HT-29 (cell line): ENCODE data around the gene GPSM1. TPM values are rescaled to one million over a fixed set of nuclear protein-coding genes. Genes with fewer than 3 reads are reported as not detected.
"Not testable (repeated sequence)": the region's sequence is repeated elsewhere in the genome, so short reads cannot be mapped to it uniquely, and the experiment has no call there.

Source experiments
- DNase-seq: peaks from one replicate; pipeline ENCODE4 v3.0.0-alpha.2; 2015; ENCODE audit warnings: low spot score
- total RNA-seq: library from RNA; depleted of rRNA; stranded (reverse); fragments of >200 nt; shearing (Covaris generic); gene quantifications from 2 replicates; pipeline ENCODE4 v1.2.3, GENCODE V29; 2014

GPSM1 gene
- total RNA-seq, 1 experiment from 2014 or later: 1.4 TPM

- DNase-seq: no peak
These were observed 16.5 kb downstream of the GPSM1 start for GRCh38 chr9:136343884-136344269.

GRCh38 chr9:136344544-136345280, 17.4 kb downstream of the GPSM1 start:
- DNase-seq: no peak

DNA sequence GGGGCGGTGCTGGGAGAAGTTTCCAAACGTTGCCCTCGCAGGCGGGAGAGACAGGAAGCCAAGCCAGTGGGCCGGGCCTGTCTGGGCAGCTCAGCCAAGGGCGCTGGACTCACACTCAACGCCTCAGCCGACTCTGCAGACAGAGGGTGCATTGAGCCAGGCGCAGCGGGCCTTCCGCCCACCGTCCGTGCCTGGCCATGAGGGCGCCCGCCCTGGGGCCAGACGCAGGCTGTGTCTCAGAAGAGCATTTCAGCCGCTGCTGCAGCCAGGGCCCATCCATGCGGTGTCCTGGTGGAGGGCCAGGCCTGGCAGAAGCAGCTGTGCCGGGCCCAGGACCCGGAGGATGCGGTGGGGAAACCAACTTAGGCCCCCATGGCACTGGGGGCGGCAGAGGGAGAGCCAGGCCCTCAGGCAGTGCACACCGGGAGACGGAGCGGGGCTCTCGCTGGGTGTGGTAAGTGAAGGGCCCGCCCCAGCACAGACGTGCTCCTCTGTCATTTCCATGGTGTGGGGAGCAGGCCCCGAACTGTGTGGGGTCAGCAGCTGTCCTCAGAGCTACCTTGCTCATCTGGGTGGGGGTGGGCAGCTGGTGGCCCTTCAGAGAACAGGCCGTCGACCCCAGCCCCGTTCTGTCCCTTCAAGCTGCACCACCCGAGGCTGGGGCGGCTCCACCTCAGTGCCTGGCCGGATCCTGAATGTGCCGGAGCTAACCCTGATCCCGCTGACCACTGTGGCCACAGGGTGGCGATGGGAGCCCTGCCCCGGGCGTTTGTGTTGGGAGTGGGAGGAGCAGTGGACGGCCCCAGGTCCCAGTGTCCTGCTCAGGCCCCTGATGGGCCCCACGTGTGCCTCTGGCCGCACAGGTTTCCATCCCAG, 18.2 kb downstream of the GPSM1 start:
- DNase-seq: peak; percentile 74

- no peak for DNase-seq
These were observed 18.8 kb downstream of the GPSM1 start for GRCh38 chr9:136346157-136346481.

GRCh38 chr9:136346927-136347465, 19.7 kb downstream of the GPSM1 start:
- no peak for DNase-seq

DNA sequence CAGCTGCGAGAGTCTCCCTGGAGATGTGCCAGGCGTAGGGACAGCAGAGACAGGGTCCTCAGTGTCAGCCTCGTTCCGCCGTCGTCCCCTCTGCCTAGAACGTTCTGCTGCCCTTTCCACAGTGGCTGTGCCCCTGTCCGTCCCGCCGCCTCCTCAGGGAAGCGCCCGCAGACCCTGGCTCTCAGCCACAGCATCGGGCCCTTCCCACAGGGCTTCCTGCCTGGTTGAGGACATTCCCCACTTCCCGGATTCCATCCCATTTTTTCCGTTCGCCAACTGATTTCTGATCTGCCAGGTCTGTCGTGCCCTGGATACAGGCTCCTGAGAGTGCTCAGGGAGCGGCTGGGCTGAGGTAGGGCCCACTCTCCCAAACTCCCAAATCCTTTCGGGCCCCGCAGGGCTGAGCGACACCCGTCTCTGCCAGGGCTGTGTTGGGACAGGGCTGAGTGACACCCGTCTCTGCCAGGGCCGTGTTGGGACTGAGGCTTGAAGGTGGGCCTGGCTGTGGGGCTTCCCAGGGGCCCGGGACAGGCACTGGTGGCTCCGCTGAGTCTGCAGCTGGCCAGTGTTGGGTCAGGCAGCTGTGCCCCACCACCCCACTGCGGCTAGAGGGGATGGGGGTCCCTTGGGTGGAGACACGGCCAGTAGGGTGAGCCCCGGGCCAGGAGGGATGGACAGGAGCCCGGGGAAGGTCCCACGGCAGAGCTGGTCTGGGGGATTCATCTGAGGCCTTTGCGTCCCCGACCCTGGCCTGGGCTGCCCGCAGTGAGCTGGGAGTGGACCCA, 20.3 kb downstream of the GPSM1 start:
- DNase-seq: no peak

- no peak for DNase-seq
These were observed 21.4 kb downstream of the GPSM1 start for GRCh38 chr9:136348691-136349090.

DNA sequence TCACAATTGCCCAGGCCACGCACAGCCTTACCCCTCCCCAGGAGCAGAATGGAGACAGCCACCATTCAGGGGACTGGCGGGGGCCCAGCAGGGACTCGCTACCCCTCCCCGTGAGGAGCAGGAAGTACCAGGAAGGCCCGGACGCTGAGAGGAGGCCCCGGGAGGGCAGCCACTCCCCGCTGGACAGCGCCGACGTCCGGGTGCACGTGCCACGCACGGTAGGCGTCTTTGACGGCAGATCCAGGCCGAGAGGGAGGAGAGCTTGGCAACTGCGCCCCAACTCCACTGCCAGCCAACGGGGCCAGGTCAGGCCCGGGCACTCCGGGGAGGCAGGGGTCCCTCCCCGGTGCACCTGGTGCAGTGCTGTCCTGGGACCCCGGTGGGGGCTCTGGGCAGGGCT, 22.2 kb downstream of the GPSM1 start:
- DNase-seq: no peak

GRCh38 chr9:136351252-136351800, 24.0 kb downstream of the GPSM1 start:
- DNase-seq: no peak

- DNase-seq: not testable (repeated sequence)
These were observed 24.5 kb downstream of the GPSM1 start for GRCh38 chr9:136351868-136352267.

DNA sequence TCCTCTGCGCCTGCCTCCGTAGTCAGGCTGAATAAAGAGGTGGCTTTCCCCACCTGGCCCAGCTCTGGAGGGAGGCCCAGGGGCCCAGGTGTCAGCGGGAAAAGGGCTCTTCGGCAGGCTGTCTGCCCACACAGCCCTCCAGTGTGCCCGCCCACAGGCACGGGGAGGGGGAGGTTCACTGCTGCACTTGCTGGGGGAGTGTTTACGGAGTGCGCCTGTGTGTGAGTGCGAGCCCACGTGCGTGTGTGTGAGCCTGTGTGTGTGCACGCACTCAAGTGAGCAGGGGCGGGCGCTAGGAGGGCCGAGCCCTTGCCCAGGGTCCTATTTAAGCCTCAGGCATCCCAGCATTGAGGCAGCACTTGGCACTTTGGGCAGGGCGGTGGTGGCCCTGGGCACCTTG, 25.3 kb downstream of the GPSM1 start:
- no peak for DNase-seq

- DNase-seq: no peak
These were observed 25.7 kb downstream of the GPSM1 start for GRCh38 chr9:136353088-136353487.

DNA sequence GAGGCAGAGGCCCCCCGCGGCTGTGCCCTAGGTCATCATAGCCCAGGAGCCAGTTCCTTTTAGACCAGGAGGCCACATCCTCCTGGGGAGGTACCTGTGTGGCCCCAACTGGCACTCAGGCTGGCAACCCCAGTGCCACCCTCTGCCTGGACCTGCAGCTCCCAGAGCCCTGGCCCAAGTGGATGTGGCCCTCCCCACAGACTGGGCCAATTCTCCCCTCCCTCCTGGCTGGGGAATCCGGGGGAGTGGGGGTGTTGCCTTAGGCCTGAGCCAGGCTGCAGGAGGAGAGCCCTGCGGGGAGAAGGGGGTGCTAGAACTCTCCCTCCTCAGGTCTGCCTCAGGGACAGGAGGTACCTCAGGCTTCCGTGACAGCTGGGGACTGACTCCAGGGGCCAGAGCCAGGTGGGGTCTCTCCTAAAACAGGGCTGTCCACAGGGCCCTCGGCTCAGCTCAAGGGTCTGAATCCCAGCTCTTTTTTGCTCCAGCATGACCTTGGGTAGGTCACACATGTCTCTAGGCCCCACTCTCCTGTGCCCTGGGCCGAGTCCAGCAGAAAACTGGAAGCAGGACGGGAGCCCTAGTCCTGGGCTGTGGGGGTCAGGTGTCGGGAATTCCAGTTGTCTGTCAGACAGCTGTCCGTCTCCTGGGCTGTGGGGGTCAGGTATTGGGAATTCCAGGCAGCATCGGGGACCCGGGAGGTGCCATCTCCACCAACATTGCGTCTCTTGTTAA, 26.6 kb downstream of the GPSM1 start:
- no peak for DNase-seq

- DNase-seq: no peak
These were observed 27.3 kb downstream of the GPSM1 start for GRCh38 chr9:136354592-136355085.

GRCh38 chr9:136355616-136356557, 28.5 kb downstream of the GPSM1 start:
- no peak for DNase-seq

GRCh38 chr9:136357202-136357725, 29.9 kb downstream of the GPSM1 start:
- no peak for DNase-seq

- DNase-seq: no peak
These were observed 30.7 kb downstream of the GPSM1 start for GRCh38 chr9:136358016-136358415.

GRCh38 chr9:136358888-136359287, 31.5 kb downstream of the GPSM1 start:
- no peak for DNase-seq
